Pancreas (tissue), 10 donors: Measurements from ENCODE around the gene MOXD1. TPM values are rescaled to one million over a fixed set of nuclear protein-coding genes. Genes with fewer than 3 reads are reported as not detected.

ENCODE experiments used
- ATAC-seq, 4 donors: fragments of 200-7000 bp; cut with Tn5 transposase; one replicate each; pipeline versions ENCODE4 v1.8.0 to v1.9.1; 2020; ENCODE audit warnings: mild to moderate bottlenecking in 4 of 4, moderate library complexity in 4 of 4
- DNase-seq, 6 donors: peaks; one replicate each; pipeline ENCODE4 v3.0.0-alpha.2; 2020
- FAIRE-seq: peaks from 2 replicates; lab custom pipeline; 2012; peaks lifted over from hg19 to GRCh38; lab: Jason Lieb, UNC
- H3K27ac ChIP-seq, 4 donors: fragments of 200-600 bp; sonication (generic); 1 replicate in 3 of 4; 2 replicates in 1 of 4; pipeline versions ENCODE4 v1.5.0 to v1.8.0; 2020
- H3K27me3 ChIP-seq, 4 donors: fragments of 200-600 bp; one replicate each; pipeline ENCODE4 v1.8.0; 2021
- H3K36me3 ChIP-seq, 3 donors: fragments of 200-600 bp; sonication (generic) in 1 of 3; one replicate each; pipeline versions ENCODE4 v1.5.0 to v1.8.0; 2020 to 2021
- H3K4me1 ChIP-seq, 3 donors: fragments of 200-600 bp; one replicate each; pipeline ENCODE4 v1.8.0; 2021
- H3K4me3 ChIP-seq, 4 donors: fragments of 200-600 bp; sonication (generic) in 2 of 4; one replicate each; pipeline versions ENCODE4 v1.5.0 to v1.8.0; 2020 to 2021
- H3K9me3 ChIP-seq, 4 donors: fragments of 200-600 bp; one replicate each; pipeline ENCODE4 v1.8.0; 2021
- CTCF ChIP-seq, 4 donors: fragments of 200-600 bp; sonication (generic) in 3 of 4; IDR thresholded peaks; one replicate each; pipeline versions ENCODE4 v1.5.0 to v1.8.0; 2021; ENCODE audit warnings: antibody characterized with exemption in 4 of 4
- WGBS, 2 donors: extraction: QIAGEN DNeasy Blood & Tissue Kit; methylation state at CpG; one replicate each; pipeline ENCODE4 v1.1.7; 2013; 5-methylcytosine and 5-hydroxymethylcytosine counted together
- intact Hi-C, 3 donors: fragments of 100-400 bp; cut with DNase I; formaldehyde crosslinking; loops; one replicate each; pipeline versions ENCODE4 v1.11.1 to v1.14.2; 2022
- polyA plus RNA-seq, 2 donors: library from polyadenylated mRNA; stranded (reverse); fragments of 200-250 nt; gene quantifications; one replicate each; pipeline ENCODE4 v1.2.3, GENCODE V29; 2013
- total RNA-seq, 6 donors: library from RNA; stranded (reverse); fragmentation: NEBNext Ultra II Directional in 4 of 6; extraction: Animal tissue kit (Norgen Biotek cat#: 25700) in 4 of 6; gene quantifications; one replicate each; pipeline versions ENCODE4 v1.2.1 to v1.2.4, GENCODE V29; 2021 to 2023
- donor health status: healthy with polysubstance abuse.
- donor health status: DM: no; HTN: no; CAD: no; lungs with moderate emphysema.
- donor health status: DM: no; HTN: no; CAD: no.
- donor health status: control.
- donor health status: control.
- donor health status: Bipolar disorder and iron deficiency.
- donor health status: DM: yes; HTN: yes; CAD: no.
- donor health status: DM: no; HTN: no; CAD: no.
- donor health status: DM: no; HTN: no; CAD: no.
- donor health status: DM: yes; HTN: yes; CAD: no.

The MOXD1 gene
- total and polyA plus RNA-seq, 8 donors = 0.30 to 13.9 (median 0.62) TPM

- Histone ChIP-seq H3K4me1 (no peaks in the 10 kb centered on the region), H3K36me3 (no peaks in the 10 kb centered on the region), H3K27ac (no peak overlapping the region), H3K9me3 (no peaks in the 10 kb centered on the region), H3K27me3 (no peaks in the 10 kb centered on the region), H3K4me3 (no peak overlapping the region)
- intact Hi-C loops = loop anchor here in 1 of 3 donors (10.0 kb wide), 1 partner anchor 198 kb away; no protein-coding TSS in a partner anchor
- 56 to 62% methylated on average over 1 of the region's 1 CpG for WGBS, 2 donors
- no peak for ATAC-seq
- no peak for DNase-seq
- FAIRE-seq = no peak
- no peak for TF ChIP-seq CTCF (IDR thresholded peaks at IDR 0.05)
These were observed 114.2 kb downstream of the MOXD1 start for GRCh38 chr6:132287101-132287500.

- Histone ChIP-seq H3K36me3 (no peaks in the 10 kb centered on the region), H3K27me3 (no peaks in the 10 kb centered on the region), H3K27ac (no peak overlapping the region), H3K4me1 (no peaks in the 10 kb centered on the region), H3K4me3 (no peak overlapping the region), H3K9me3 (no peaks in the 10 kb centered on the region)
- intact Hi-C loops = loop anchor here in 1 of 3 donors (10.0 kb wide), 1 partner anchor 198 kb away; no protein-coding TSS in a partner anchor
- DNase-seq = no peak
- peak in 1 of 4 donors; percentile 54 for ATAC-seq
- no peak for FAIRE-seq
- no peak for TF ChIP-seq CTCF (IDR thresholded peaks at IDR 0.05)
- WGBS, 2 donors = 75 to 79% methylated on average over 5 of the region's 5 CpGs
These were observed 114.8 kb downstream of the MOXD1 start for GRCh38 chr6:132286298-132287019.

- FAIRE-seq = no peak
- 69 to 71% methylated on average over 11 of the region's 11 CpGs for WGBS, 2 donors
- no peaks in the 10 kb centered on the region for H3K4me1 ChIP-seq
- H3K36me3 ChIP-seq = no peaks in the 10 kb centered on the region
- no peak for DNase-seq
- H3K9me3 ChIP-seq = no peaks in the 10 kb centered on the region
- no peak for ATAC-seq
- no peak for TF ChIP-seq CTCF (IDR thresholded peaks at IDR 0.05)
- no peak overlapping the region for H3K27ac ChIP-seq
- intact Hi-C loops = loop anchor here in 1 of 3 donors (10.0 kb wide), 1 partner anchor 200 kb away; no protein-coding TSS in a partner anchor
- no peak overlapping the region for H3K4me3 ChIP-seq
- no peaks in the 10 kb centered on the region for H3K27me3 ChIP-seq
These were observed 116.1 kb downstream of the MOXD1 start for GRCh38 chr6:132285004-132285780.

GRCh38 chr6:132282696-132283095 is 118.6 kb downstream of the MOXD1 start:
- Histone ChIP-seq H3K4me3 (no peak overlapping the region), H3K27me3 (no peaks in the 10 kb centered on the region), H3K27ac (no peak overlapping the region), H3K4me1 (no peaks in the 10 kb centered on the region), H3K36me3 (no peaks in the 10 kb centered on the region), H3K9me3 (no peaks in the 10 kb centered on the region)
- no peak for TF ChIP-seq CTCF (IDR thresholded peaks at IDR 0.05)
- FAIRE-seq = no peak
- intact Hi-C loops = loop anchor here in 1 of 3 donors (10.0 kb wide), 1 partner anchor 202 kb away; no protein-coding TSS in a partner anchor
- DNase-seq = no peak
- WGBS, 2 donors = 79 to 80% methylated on average over 7 of the region's 7 CpGs
- no peak for ATAC-seq
